Kidney (tissue), 14 donors: Measurements from ENCODE around the gene SPRYD3. TPM values are rescaled to one million over a fixed set of nuclear protein-coding genes. Genes with fewer than 3 reads are reported as not detected.
"Not testable (repeated sequence)": the region's sequence is repeated elsewhere in the genome, so short reads cannot be mapped to it uniquely, and the experiment has no call there.

ENCODE experiments used
- DNase-seq, 5 donors: peaks; one replicate each; pipeline ENCODE4 v3.0.0-alpha.2; 2013 to 2020
- FAIRE-seq: peaks from 2 replicates; lab custom pipeline; 2012; peaks lifted over from hg19 to GRCh38; lab: Jason Lieb, UNC
- H3K27ac ChIP-seq, 2 donors: one replicate each; pipeline ENCODE4 v1.7.0; 2013; ENCODE audit warnings: low read depth in 2 of 2, low read length in 2 of 2, inconsistent platforms in 1 of 2
- H3K27me3 ChIP-seq: one replicate; pipeline ENCODE4 v1.7.1; 2013; ENCODE audit warnings: low read length, inconsistent platforms; ENCODE audit not compliant: control insufficient read depth, insufficient read depth
- H3K36me3 ChIP-seq, 3 donors: one replicate each; pipeline versions ENCODE4 v1.7.0 to v1.7.1; 2013; ENCODE audit warnings: low read length in 3 of 3, control low read depth in 1 of 3, inconsistent platforms in 1 of 3; ENCODE audit not compliant: insufficient read depth in 3 of 3, control insufficient read depth in 2 of 3
- H3K4me1 ChIP-seq, 3 donors: one replicate each; pipeline versions ENCODE4 v1.7.0 to v1.7.1; 2013; ENCODE audit warnings: low read length in 3 of 3, inconsistent platforms in 1 of 3, low read depth in 1 of 3; ENCODE audit not compliant: control insufficient read depth in 2 of 3, insufficient read depth in 2 of 3
- H3K4me3 ChIP-seq, 3 donors: one replicate each; pipeline versions ENCODE4 v1.7.0 to v1.8.1; 2013; ENCODE audit warnings: low read length in 3 of 3, control low read depth in 1 of 3, inconsistent platforms in 1 of 3
- H3K9ac ChIP-seq, 3 donors: one replicate each; pipeline versions ENCODE4 v1.7.0 to v1.7.1; 2013; ENCODE audit warnings: low read length in 3 of 3, control low read depth in 1 of 3, inconsistent platforms in 1 of 3
- H3K9me3 ChIP-seq, 3 donors: one replicate each; pipeline versions ENCODE4 v1.7.0 to v1.7.1; 2013; ENCODE audit warnings: low read length in 3 of 3, control low read depth in 1 of 3, inconsistent platforms in 1 of 3; ENCODE audit not compliant: control insufficient read depth in 2 of 3, insufficient read depth in 1 of 3
- intact Hi-C: fragments of 100-400 bp; cut with DNase I; formaldehyde crosslinking; loops from one replicate; pipeline ENCODE4 v1.11.1; 2022
- polyA plus RNA-seq: library from polyadenylated mRNA; stranded (reverse); fragments of 350-450 nt; fragmentation: Illumina TruSeq; extraction: RNeasy Lipid Tissue Mini Kit (QIAGEN cat#74804); gene quantifications from one replicate; pipeline ENCODE4 v1.2.3, GENCODE V29; 2014; ENCODE audit warnings: low read depth, low replicate concordance; ENCODE audit not compliant: insufficient read depth
- total RNA-seq: library from RNA; stranded (reverse); fragmentation: NEBNext Ultra II Directional; extraction: Animal tissue kit (Norgen Biotek cat#: 25700); gene quantifications from one replicate; pipeline ENCODE4 v1.2.1, GENCODE V29; 2021
- TF ChIP-seq, protein P1 (sequence below): IDR thresholded peaks from 3 replicates; pipeline ENCODE4 v1.5.1; 2012; ENCODE audit warnings: mild to moderate bottlenecking, moderate library complexity, borderline replicate concordance; ENCODE audit not compliant: insufficient read depth; ENCODE audit errors: extremely low read depth
- donor health status: control.
- donor health status: control.
- donor health status: control.
- donor health status: control.
- donor health status: control.
- donor health status: DM: yes; HTN: yes; CAD: no.
- donor health status: Normal renal cell carcinoma (clear cell type).

The SPRYD3 gene
- total and polyA plus RNA-seq, 2 donors from 2014 or later = 40.0 to 72.3 TPM

GRCh38 chr12:53096089-53096741 lies 17.0 kb upstream of the SPRYD3 start:
- intact Hi-C loops = no loop called here
- Histone ChIP-seq H3K27ac (no peak overlapping the region), H3K9ac (no peak overlapping the region), H3K4me1 (peaks cover 4 to 20% (median 15%) of the 10 kb centered on the region in 3 donors), H3K36me3 (no peaks in the 10 kb centered on the region), H3K9me3 (no peaks in the 10 kb centered on the region), H3K27me3 (no peaks in the 10 kb centered on the region), H3K4me3 (peak overlapping the region in 1 of 3 donors; percentile 71)
- FAIRE-seq (no peak), DNase-seq (peak in 2 of 5 donors; percentile 54 to 94)
- TF ChIP-seq, protein P1, sequence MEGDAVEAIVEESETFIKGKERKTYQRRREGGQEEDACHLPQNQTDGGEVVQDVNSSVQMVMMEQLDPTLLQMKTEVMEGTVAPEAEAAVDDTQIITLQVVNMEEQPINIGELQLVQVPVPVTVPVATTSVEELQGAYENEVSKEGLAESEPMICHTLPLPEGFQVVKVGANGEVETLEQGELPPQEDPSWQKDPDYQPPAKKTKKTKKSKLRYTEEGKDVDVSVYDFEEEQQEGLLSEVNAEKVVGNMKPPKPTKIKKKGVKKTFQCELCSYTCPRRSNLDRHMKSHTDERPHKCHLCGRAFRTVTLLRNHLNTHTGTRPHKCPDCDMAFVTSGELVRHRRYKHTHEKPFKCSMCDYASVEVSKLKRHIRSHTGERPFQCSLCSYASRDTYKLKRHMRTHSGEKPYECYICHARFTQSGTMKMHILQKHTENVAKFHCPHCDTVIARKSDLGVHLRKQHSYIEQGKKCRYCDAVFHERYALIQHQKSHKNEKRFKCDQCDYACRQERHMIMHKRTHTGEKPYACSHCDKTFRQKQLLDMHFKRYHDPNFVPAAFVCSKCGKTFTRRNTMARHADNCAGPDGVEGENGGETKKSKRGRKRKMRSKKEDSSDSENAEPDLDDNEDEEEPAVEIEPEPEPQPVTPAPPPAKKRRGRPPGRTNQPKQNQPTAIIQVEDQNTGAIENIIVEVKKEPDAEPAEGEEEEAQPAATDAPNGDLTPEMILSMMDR = no peak

DNA sequence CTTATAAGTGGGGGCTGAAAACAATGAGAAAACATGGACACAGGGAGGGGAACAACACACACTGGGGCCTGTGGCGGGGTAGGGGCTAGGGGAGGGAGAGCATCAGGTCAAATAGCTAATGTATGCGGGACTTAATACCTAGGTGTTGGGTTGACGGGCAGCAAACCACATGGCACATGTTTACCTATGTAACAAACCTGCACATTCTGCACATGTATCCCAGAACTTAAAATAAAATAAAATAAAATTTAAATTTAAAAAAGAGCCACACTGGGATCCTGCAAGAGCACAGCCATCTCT lies 16.4 kb upstream of the SPRYD3 start:
- H3K9me3 ChIP-seq = not testable (repeated sequence)

GRCh38 chr12:53094796-53095595 lies 15.8 kb upstream of the SPRYD3 start:
- H3K36me3 ChIP-seq, H3K27me3 ChIP-seq, FAIRE-seq, H3K27ac ChIP-seq, H3K9me3 ChIP-seq, DNase-seq, H3K4me3 ChIP-seq, H3K9ac ChIP-seq, intact Hi-C loops: not testable (repeated sequence)
- peaks cover 4 to 18% (median 15%) of the 10 kb centered on the region in 3 donors for H3K4me1 ChIP-seq

More for the DNA sequence above, 16.4 kb upstream of the SPRYD3 start:
- DNase-seq, H3K27me3 ChIP-seq, H3K36me3 ChIP-seq, intact Hi-C loops, H3K9ac ChIP-seq, H3K4me3 ChIP-seq, FAIRE-seq, H3K27ac ChIP-seq: not testable (repeated sequence)
- H3K4me1 ChIP-seq = peaks cover 4 to 18% (median 15%) of the 10 kb centered on the region in 3 donors

- FAIRE-seq = no peak
- Histone ChIP-seq H3K27me3 (no peaks in the 10 kb centered on the region), H3K4me1 (peaks cover 4 to 18% (median 15%) of the 10 kb centered on the region in 3 donors), H3K27ac (no peak overlapping the region), H3K9me3 (no peaks in the 10 kb centered on the region), H3K4me3 (no peak overlapping the region), H3K9ac (no peak overlapping the region), H3K36me3 (no peaks in the 10 kb centered on the region)
- DNase-seq = no peak
- TF ChIP-seq, protein P1 = no peak
- intact Hi-C loops = no loop called here
Measured at GRCh38 chr12:53094394-53094787, 15.2 kb upstream of the SPRYD3 start.
